T-helper 22 cell (primary cell): ENCODE measurements around the gene GRK4.
"Not testable (repeated sequence)": the region's sequence is repeated elsewhere in the genome, so short reads cannot be mapped to it uniquely, and the experiment has no call there.

ENCODE experiments used
- DNase-seq: peaks from one replicate; pipeline ENCODE4 v3.0.0-alpha.2; 2020; ENCODE audit warnings: low read depth

Gene GRK4

DNA sequence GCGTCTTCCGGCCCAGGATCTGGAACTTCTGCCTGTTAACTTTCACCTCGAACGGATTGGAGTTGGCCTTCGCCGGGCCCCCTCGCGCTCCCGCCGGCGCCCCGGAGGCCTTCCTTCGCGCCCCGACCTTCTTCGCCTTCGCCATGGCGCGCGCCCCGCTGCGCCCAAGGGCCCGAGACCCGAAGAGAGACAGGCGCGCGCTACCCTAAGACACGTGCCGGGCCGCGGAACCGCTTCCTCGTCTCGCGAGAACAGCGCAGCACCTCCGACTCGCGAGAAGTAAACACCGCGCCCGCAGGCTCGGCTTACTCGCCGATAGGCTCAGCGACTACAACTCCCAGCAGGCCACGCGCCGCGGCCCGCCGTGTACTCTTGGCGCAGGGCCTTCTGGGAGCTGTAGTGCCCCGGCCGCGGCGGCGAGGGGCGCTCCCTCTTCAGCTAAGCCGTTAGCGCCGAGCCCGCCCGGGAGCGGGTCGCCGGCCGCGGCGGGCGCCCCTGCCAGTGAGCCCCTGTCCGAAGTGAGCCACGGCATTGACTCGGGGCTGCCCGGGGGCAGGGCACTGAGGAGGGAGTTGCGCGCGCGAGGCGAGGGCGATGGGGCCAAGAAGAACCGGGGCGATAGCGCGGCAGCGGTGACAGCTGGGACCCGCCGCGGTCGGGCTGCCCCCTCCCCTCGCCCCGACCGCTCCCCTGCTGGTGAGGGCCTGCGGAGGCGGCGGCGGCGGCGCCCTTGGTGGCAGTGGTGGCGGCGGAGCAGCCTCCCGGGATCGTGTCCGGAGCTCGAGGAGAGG is at the start of gene GRK4, which contains the start of gene NOP14:
TSS of gene GRK4 (plus strand) at position 397 of the 791 bp plus-strand sequence. CDS start 500 bp downstream, outside the sequence.
TSS of gene NOP14 (minus strand) at position 232 of the 791 bp plus-strand sequence. CDS start at position 145, 87 bp downstream.
- peak; percentile 98 for DNase-seq

DNA sequence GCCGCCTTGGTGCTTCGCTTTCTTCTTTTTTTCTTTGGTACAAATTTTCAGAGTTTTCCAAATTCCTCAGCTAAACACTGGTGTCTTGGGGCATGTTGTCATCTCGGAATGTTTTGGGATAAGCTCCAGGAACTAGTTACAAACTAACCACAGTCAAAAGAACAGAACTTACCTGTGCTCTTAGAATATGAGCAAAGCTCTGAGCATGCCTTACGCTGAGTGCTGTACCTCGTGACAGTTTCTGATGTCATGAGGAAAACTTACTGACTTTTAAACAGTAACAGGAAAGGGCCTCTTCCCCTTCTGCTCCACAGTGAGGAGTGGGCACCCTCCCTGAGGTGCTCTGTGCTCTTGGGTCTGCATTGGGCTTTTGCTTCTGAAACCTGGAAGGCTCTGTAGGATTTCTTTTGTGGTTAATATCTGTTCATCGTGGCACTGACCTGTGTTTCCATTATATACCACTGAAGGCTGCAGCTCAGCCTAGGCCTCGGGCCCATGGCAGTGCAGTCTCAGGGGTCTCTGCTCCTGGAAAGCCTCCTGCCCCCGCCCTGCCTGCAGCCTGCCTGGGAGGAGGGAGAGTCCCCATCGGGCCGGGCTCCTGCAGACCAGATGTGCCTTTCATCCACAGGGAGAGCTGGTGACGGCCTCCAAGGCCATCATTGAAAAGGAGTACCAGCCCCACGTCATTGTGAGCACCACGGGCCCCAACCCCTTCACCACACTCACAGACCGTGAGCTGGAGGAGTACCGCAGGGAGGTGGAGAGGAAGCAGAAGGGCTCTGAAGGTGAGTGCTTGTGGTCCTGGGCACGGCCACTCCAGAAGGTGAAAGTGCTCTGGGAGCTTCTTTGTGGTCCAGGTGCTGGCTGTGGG is 48.9 kb upstream of the GRK4 start:
- DNase-seq: no peak

DNA sequence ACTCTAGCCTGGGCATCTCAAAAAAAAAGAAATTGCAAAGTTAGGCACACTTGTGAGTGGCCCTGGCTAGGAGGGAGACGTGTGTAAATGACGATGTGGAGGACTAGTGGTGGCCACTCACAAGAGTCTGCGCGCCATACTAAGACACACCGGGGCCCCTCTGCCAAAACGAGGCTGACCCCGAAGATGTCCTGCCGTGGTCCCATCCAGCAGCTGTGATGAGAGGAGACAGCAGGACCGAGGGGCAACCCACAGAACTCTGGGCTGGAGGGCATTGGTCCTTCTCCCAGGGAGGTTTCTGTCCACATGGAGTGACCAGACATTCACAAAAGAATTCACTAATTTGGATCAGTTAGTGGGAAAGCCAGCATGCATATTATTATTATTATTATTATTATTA is 47.6 kb upstream of the GRK4 start:
- DNase-seq: no peak

DNA sequence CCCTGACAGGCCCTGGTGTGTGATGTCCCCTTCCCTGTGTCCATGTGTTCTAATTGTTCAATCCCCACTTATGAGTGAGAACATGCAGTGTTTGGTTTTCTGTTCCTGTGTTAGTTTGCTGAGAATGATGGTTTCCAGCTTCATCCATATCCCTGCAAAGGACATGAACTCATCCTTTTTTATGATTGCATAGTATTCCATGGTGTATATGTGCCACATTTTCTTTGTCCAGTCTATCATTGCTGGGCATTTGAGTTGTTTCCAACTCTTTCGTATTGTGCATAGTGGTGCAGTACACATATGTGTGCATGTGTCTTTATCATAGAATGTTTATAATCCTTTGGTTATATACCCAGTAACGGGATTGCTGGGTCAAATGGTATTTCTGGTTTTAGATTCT is 46.7 kb upstream of the GRK4 start:
- not testable (repeated sequence) for DNase-seq

DNA sequence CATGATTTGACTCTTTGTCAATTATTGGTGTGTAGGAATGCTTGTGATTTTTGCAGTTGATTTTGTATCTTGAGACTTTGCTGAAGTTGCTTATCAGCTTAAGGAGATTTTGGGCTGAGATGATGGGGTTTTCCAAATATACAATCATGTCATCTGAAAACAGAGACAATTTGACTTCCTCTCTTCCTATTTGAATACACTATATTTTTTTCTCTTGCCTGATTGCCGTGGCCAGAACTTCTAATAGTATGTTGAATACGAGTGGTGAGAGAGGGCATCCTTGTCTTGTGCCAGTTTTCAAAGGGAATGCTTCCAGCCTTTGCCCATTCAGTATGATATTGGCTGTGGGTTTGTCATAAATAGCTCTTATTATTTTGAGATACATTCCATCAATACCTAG is 45.1 kb upstream of the GRK4 start:
- DNase-seq: not testable (repeated sequence)

DNA sequence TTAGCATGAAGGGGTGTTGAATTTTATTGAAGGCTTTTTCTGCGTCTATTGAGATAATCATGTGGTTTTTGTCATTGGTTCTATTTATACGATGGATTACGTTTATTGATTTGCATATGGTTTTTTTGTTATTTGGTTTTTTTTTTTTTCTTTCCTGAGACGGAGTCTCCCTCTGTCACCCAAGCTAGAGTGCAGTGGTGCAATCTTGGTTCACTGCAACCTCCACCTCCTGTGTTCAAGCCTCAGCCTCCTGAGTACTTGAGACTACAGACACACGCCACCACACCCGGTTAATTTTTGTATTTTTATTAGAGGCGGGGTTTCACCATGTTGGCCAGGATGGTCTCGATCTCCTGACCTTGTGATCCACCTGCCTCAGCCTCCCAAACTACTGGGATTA is 44.7 kb upstream of the GRK4 start:
- DNase-seq: not testable (repeated sequence)

DNA sequence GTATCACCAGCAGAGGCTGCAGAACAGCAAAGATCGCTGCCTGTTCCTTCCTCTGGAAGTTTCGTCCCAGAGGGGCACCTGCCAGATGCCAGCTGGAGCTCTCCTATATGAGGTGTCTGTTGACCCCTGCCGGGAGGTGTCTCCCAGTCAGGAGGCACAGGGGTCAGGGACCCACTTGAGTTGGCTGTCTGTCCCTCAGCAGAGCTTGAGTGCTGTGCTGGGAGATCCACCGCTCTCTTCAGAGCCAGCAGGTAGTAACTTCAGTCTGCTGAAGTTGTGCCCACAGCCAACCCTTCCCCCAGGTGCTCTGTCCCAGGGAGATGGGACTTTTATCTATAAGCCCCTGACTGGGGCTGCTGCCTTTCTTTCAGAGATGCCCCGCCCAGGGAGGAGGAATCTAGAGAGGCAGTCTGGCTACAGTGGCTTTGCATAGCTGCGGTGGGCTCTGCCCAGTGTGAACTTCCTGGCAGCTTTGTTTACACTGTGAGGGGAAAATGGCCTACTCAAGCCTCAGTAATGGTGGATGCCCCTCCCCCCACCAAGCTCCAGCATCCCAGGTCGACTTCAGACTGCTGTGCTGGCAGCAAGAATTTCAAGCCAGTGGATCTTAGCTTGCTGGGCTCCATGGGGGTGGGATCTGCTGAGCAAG is 40.8 kb upstream of the GRK4 start:
- not testable (repeated sequence) for DNase-seq

DNA sequence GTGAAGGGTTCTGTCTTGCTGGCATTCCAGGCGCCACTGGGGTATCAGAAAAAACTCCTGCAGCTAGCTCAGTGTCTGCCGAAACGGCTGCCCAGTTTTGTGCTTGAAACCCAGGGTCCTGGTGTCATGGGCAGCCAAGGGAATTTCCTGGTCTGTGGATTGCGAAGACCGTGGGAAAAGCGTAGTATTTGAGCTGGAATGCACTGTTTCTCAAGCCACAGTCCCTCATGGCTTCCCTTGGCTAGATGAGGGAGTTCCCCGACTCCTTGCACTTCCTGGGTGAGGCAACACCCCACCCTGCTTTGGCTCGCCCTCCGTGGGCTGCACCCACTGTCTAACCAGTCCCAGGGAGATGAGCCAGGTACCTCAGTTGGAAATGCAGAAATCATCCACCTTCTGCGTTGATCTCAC is 40.2 kb upstream of the GRK4 start:
- no peak for DNase-seq

DNA sequence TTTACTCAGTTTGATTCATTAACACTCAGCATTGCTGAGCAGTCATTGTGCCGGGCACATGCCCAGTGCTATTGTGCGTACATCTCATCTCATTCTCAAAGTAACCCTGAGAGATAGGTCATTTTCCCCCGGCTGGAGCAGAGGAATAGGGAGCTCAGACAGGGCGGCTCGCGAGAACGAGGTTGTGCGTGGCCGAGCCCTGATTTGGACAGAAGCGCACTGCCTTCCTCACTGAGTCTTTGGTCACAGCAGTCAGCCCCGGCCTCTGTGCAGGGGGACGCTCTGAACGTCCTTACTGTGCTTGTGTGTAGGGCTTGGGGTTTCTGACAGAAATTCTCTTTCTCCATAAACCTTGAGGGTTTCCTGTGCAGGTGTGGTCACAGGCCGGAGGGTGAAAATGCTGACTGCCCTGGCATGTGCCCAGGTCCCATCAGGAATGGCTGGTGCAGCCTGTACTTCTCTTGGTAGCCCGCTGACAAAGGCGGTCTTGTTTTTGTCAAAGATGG is 39.6 kb upstream of the GRK4 start:
- no peak for DNase-seq

DNA sequence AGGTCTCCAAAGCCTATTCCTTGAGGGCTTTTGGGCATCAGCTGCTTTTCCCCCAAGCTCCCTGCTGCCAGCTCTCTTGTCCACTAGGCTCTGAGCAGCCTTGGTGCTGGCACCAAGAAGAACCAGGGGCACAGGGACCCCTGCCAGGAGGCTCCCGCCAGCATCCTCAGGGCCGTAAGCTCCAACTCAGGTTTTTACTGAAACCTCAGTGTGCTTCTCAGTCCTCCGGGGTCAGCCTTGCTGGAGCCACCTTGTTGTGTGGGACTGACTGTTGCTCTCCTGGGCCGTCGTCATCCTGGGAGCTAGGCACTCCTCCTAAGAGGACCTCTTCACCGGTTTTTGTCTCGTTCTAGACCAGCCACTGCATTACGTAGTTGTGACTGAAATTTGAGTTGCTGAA is 39.1 kb upstream of the GRK4 start:
- no peak for DNase-seq

DNA sequence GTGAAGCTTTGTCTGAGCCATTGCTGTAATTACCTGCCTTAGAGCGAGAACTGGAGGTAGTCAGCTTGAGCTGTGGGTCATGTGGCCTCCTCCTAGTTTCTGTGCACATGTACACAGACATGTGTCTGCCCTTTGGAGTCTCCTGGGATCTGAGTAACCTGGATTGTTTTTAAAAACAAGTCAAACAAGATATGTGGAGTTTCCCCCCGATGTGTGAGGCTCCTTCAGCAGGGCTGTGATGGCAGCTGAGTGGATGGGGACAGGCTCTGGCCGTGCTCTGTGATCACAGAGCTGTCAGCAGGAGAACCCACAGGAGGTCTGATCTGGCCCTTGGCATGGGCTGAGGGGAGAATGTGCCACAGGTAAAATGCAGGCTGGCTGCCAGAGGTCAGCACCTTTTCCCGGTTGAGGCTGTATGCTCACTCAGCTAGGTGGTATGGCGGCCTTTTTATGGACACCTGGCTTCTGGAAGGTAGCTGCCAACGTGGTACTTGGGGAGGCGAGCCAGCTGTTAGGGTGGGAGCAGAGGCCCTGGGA is 38.5 kb upstream of the GRK4 start:
- no peak for DNase-seq

DNA sequence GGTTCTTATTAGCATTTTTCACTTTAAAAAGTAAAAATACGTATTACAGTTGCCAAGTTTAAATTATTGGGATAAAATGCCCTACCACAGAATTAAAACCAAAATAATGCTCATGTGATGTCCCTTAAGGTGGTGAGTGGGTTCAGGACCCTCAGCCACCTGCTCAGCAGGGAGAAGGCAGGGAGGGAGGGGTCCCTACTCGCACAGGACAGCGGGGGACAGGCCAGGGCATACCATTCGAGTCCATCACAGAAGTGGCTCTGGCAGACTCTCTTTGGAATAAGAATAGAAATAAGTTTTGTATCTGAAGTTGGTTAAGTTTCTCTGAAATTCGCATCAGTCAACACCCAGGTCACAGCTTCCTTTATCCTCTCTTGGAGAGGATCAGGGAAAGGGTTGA is 37.9 kb upstream of the GRK4 start:
- DNase-seq: no peak

DNA sequence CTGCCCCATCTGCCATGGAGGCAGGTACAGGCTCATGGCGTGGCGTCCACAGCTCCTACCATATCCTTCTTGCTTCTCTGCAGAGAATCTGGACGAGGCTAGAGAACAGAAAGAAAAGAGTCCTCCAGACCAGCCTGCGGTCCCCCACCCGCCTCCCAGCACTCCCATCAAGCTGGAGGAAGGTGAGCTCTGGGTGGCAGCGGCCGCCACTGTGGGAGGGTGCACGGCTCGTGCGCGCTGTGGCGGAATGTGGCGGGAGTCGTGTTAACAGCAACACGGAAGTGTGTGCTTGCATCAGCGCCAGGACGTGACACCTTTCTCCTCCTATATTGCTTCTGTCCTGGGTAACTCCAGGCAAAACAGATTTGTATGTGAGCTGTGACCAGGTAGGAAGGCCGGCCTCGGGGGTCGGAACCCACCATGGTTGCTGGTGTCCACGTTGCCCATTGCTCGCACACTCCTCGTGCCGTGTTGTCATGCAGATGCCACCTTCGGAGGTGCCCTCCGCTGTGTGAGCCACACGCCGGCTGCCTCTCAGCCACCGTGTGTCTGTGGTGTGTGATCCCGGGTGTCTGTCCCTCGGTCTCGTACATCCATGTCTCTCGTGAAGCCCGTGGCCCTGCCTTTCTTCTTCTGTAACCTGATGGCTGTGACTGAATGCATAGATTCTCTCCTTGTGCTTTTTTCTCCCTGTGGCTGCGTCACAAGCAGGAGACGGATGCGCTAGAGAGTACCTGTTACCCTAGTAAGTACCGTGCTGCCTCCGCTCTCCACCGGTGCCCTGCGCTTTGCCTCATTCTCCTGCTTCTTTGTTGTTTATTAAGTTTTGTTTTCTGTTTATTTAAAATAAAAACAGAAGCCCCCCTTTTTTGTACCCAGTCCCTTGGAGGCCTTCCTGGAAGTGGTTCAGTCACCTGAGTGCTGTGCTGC is 37.2 kb upstream of the GRK4 start:
- no peak for DNase-seq

DNA sequence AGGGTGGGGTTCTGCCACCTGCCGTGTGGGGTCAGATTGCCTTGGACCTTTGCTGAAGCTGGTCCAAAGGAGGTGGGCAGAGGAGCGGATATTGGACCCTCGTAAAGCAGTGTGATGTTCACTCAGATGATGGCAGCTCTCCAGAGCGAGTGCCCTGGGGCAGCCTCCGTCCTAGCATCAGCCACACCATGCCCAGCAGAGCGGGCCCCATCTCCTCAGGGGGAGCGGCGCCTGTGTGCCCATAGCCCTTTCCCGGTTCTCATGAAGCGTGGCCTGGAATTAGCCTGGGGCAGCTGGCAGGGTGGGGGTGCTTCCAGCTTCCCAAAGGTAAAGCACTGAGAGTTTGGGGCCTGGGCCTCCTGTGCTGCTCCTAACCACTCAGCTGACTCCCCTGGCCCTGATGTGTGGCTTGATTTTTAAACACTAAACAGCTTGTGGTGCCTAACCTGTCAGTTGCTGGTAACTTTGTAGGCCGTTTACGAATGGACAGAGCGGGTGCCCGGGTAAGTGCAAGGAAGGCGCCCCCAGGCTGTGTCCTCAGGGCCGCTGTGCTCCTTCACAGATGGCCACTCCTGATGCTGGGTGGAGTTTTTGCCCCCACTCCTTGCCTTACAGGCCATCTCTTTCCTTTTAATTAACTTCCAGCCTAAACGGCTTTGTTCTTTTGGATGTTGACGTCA is 36.2 kb upstream of the GRK4 start:
- DNase-seq: no peak

DNA sequence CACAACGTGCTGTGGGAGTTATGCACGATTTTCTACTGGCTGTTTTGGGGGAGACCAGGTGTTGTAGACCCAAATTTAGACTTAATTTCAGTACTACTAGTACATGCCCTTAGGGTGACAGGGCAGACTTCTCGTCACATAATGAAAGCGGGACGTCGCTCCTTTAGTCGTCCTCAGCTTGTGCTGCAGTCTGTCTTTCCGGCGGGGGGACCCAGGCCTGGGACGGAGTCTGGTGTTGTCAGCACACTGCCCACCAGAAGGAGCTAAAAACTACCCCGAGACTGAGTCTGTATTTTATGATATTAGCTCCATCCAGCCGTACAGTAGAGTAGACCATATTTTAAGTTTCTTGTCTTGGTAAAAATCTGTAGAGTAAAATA is 35.7 kb upstream of the GRK4 start:
- no peak for DNase-seq

DNA sequence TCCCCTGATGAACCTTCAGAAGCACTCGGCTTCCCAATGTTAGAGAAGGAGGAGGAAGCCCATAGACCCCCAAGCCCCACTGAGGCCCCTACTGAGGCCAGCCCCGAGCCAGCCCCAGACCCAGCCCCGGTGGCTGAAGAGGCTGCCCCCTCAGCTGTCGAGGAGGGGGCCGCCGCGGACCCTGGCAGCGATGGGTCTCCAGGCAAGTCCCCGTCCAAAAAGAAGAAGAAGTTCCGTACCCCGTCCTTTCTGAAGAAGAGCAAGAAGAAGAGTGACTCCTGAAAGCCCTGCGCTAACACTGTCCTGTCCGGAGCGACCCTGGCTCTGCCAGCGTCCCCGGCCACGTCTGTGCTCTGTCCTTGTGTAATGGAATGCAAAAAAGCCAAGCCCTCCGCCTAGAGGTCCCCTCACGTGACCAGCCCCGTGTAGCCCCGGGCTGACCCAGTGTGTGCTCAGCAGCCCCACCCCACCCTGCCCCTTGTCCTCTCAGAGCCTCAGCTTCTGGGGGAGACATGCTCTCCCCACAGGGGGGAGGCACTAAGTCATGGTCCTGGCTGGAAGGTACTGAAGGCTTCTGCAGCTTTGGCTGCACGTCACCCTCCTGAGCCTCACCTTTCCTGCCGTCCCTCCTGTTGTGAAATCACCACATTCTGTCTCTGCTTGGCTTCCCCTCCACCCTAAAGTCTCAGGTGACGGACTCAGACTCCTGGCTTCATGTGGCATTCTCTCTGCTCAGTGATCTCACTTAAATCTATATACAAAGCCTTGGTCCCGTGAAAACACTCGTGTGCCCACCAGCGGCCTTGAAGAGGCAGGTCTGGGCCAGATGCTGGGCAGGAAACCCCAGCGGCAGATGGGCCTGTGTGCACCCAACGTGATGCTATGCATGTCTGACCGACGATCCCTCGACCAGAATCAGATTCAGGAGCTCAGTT is 34.9 kb upstream of the GRK4 start:
- DNase-seq: no peak

DNA sequence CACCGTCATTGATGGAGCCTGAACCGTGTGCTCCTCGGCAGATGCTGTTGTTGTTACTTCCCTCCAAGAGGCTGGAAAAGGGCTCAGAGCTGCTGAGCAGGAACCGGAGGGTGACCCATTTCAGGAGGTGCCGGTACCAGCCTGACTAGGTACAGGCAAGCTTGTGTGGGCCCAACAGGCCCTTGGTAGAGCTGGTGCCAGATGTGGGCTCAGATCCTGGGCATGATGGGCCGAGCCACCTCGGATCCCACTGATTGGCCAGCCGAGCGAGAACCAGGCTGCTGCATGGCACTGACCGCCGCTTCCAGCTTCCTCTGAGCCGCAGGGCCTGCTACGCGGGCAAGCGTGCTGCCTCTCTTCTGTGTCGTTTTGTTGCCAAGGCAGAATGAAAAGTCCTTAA is 33.9 kb upstream of the GRK4 start:
- DNase-seq: no peak

DNA sequence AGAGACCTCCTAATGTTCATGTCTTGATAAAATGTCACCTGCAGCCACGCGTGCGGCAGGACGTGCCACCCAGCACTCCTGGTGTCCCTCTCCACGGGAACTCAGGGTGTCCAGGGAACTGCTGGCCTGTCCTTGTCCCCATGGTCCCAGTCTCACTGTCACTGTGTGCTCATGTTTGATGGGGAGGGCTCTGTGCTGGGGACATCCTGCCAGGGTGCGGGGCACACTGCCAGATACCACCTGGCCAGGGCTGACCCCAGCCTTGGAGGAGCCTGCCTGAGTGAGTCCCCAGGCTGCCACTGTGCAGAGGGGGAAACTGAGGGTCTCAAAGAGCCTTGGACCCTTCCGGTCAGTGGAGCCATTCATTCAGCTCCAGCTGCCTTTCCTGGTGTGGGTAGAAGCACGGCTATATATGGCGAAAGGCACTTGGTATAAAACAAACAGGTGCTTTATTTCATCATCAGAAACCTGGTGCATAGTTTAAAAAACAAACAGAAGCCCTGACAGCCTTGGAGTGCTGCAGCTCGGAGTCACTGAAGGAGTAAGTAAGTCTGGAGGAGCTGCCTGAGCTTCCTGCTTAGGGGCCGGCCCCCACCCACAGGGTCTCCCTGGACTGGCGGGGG is 33.1 kb upstream of the GRK4 start:
- no peak for DNase-seq
